GM19240 (cell line): ENCODE data around the gene SMARCD3.

ENCODE experiments used
- DNase-seq: peaks from one replicate; pipeline ENCODE4 v3.0.0; 2011; ENCODE audit warnings: low spot score; ENCODE audit not compliant: insufficient read length

The SMARCD3 gene

GRCh38 chr7:151237244-151238189, 11.0 kb downstream of the SMARCD3 start:
- no peak for DNase-seq

GRCh38 chr7:151236406-151236805, 12.1 kb downstream of the SMARCD3 start:
- no peak for DNase-seq

- no peak for DNase-seq
Observed at GRCh38 chr7:151235091-151235787, 13.3 kb downstream of the SMARCD3 start.

GRCh38 chr7:151233804-151234203, 14.7 kb downstream of the SMARCD3 start:
- no peak for DNase-seq

- DNase-seq: peak; percentile 76
Observed at GRCh38 chr7:151232917-151233701, 15.4 kb downstream of the SMARCD3 start.

DNA sequence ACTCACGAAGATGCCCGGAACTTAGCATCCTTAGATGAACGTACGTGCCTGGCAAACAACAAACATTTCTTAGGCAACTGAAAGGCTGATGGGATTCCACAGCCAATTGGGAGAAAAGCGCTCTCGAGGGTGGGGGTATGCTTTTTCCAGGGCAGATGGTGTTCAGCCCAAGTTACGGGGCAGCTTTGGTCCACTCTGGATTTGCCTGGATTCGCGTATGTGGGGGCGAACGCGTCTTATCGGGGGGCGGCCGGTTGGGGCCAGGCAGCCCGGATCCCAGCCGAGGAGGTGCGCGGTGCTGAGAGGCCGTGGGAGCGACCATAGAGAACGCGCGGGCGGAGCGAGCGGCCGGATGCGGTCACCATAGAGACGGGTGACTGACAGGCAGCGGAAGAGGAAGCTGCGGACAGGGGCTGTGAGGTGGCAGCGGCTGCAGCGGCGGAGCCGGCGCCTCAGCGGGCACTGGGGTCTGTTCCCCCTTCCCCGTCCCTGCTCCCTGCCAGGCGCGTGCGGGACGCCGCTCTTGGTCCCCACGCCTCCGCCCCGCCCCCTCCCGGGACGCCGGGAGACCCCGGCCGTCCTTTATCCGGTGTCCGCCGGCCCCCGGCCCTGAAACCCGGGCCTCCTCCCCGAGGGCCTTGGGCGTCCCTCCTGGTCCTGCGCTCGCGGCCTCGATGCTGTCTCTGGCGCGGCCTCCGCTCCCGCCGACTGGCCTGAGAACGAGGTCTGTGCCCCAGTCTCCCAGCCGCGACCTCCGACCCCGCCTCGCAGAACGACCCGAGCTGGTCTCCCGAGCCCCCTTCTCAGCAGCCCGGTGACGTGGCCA, 16.2 kb downstream of the SMARCD3 start, which contains the start of gene CHPF2:
Gene CHPF2 (plus strand): TSS at position 393 of the 826 bp plus-strand sequence. CDS start 1,529 bp downstream, outside the sequence.
- DNase-seq: peak; percentile 98

DNA sequence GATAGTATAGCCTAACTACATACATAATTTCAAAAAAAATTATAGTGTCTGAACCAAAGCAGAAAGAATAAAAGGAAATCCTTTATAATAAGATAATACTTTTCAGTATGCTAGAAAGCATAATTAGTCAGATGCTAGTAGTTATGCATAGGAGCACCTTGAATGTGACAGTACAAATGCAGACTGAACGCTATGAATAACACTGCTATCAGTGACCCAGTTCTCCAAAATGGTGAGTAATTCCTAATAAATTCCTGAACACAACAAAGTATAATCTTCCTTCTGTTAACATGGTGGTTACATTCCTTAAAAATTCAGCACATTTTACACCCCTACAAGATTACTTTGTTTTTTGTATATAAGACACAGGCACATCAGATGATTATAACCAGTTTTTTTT, 17.4 kb downstream of the SMARCD3 start:
- no peak for DNase-seq

DNA sequence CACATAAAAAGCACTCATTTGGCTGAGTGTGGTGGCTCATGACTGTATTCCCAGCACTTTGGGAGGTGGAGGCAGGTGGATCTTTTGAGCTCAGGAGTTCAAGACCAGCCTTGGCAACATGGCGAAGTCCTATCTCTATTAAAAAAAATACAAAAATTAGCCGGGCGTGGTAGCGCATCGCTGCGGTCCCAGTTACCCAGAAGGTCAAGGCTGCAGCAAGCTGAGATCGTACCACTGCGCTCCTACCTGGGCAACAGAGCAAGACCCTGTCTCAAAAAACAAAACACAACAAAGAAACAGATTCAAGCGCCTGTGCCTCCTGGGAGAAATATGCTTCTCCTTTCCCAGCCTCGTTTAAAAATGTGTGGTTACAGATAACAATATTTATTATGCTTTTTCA, 19.2 kb downstream of the SMARCD3 start:
- no peak for DNase-seq

DNA sequence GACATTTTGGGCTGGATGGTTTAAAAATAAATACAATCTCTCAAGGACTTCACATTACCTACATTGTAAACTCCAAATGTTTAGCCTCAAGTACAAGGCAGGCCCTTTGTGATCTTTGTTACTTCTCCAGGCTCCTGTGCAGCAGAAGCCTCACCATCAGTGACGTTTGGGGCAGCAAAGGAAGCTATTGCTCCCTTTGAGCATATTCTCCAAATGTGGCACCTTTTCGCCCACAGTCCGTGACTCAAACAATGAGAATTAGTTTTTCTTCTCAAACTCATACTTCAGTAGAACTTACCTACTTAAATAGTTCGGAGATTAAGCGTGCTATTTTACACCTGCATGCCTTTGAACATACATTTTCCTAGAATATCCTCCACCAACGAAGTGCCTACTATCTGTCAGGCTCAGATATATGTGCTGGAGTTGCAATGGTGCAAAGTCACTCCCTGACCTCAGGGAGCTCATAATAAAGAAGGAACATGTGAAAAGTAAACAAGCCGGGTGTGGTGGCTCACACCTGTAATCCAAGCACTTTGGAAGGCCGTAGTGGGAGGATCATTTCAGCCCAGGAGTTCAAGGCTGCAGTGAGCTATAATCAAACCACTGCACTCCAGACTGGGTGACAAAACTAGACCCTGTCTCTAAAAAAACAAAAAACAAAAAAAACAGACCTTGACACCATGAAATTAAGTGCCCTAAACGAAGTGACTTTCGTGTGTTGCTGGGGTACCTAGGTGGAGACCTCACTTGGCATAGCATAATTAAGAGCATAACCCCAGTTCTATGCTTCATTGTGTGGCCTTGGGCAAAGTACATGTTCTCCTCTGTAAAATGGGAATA, 20.2 kb downstream of the SMARCD3 start:
- DNase-seq: no peak

- peak; percentile 98 for DNase-seq
Observed at GRCh38 chr7:151226875-151227782, 21.4 kb downstream of the SMARCD3 start, which contains the start of gene ABCF2. TSS of gene ABCF2 (minus strand) at chr7:151227205. CDS start at chr7:151226458, 747 bp downstream.

DNA sequence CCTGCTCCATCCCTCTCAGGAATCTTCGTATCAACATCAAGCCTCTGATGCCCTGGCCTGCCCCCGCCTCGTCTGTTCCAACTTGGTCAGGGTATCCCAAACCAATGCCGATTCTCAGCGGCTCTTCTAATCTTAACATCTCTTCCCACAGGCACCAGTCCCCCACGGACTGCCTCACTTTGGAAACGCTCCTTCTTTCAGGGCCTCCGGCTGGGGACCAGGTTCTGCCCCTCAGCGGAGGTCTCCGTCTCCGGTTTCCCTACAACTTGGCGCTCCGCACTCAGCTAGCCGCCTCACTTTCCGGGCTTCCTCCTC, 22.0 kb downstream of the SMARCD3 start:
- DNase-seq: no peak

DNA sequence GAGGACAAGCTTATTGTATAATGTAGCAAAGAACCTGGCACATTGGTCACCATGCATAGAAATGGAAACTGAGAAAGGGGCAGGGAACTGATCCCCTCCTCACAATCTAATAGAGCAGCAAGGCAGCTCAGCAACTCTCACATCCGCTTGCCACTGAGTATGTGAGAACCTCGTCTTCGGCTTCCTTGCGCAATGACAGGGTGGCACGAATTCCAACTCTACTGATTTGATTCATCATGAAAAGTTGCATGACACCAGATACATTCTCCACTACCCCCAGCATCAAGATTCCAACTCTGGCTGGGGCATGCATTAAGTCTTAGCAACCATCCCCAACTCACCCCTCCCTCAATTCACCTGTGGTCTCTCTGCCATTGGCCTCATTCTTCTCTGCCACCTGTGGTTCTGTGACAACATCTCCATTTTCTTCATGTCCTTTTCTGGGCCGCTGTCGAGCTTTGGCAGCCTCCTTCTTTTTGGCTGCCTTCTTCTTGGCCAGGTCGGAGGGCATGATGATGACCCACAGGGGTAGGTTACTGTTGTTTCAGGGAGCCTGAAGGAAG, 22.5 kb downstream of the SMARCD3 start:
- DNase-seq: no peak

DNA sequence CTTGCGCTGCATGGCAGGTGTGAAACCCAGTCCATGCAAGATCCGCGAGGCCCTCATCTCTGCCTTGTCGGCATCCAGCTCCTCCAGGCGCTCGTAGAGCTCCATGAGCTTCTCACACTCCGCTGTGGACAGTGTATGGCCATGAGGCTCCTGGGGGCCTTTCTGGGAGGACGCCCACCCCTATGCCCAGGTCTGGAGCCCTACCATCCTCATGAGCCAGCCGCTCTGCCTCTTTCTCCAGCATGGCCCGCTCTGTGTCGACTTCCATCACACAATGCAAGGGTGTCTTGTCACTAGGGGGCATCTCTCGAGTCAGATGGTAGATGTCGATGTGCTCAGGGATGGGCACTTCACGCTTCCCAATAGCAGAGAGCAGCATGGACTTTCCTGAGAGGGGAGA, 24.8 kb downstream of the SMARCD3 start:
- no peak for DNase-seq

- no peak for DNase-seq
Observed at GRCh38 chr7:151218170-151218569, 30.3 kb downstream of the SMARCD3 start.

GRCh38 chr7:151215396-151215795, 33.1 kb downstream of the SMARCD3 start:
- DNase-seq: no peak

DNA sequence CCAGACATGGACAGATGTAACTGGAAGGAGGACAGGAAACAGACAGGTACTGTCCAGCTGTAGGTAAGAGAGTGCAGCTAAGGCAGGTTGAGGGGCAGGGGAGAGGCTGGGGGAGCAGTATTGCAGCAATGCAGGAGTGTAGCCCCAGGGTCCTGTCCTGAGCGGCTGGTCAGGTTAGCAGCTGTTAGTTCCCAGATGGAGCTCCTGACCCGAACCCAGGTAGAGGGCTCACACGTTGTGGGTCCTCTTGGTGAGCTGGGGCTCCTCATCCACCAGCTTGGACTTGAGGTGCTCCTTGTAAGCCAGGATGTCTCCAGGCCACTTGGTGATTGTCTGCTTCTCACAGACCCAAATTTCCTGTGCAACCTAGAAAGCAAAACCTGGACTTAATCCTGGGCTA, 34.7 kb downstream of the SMARCD3 start:
- no peak for DNase-seq

- no peak for DNase-seq
Observed at GRCh38 chr7:151212626-151213025, 35.9 kb downstream of the SMARCD3 start.

- DNase-seq: no peak
Observed at GRCh38 chr7:151211155-151211772, 37.2 kb downstream of the SMARCD3 start.
